Calu3 (cell line): ENCODE results near the gene SEC14L5. TPM values are rescaled to one million over a fixed set of nuclear protein-coding genes. Genes with fewer than 3 reads are reported as not detected.

Experiments
- BruUV-seq: library from RNA; stranded (reverse); fragments of 400-500 nt; replicated peaks from 2 replicates; lab custom pipeline; 2021; lab: Mats Ljungman, UMichigan
- CTCF ChIA-PET: fragments of 300-600 bp; sonication (Branson Sonifier 250); formaldehyde crosslinking; loops from one replicate; lab custom pipeline; 2022; ENCODE audit warnings: antibody characterized with exemption; lab: Charles Lee
- DNase-seq: peaks from one replicate; pipeline ENCODE4 v3.0.0; 2022
- H3K27ac Mint-ChIP-seq: one replicate; pipeline ENCODE4 v1.8.0; 2022; ENCODE audit warnings: mixed read lengths; ENCODE audit not compliant: unreplicated experiment
- H3K27me3 Mint-ChIP-seq: one replicate; pipeline ENCODE4 v1.8.0; 2022; ENCODE audit warnings: mixed read lengths; ENCODE audit not compliant: unreplicated experiment
- H3K36me3 Mint-ChIP-seq: one replicate; pipeline ENCODE4 v1.8.0; 2022; ENCODE audit warnings: mild to moderate bottlenecking, moderate library complexity, mixed read lengths; ENCODE audit not compliant: insufficient read depth, unreplicated experiment
- H3K4me1 Mint-ChIP-seq: one replicate; pipeline ENCODE4 v1.8.0; 2022; ENCODE audit warnings: mild to moderate bottlenecking, low read depth, mixed read lengths; ENCODE audit not compliant: unreplicated experiment
- H3K4me3 Mint-ChIP-seq: one replicate; pipeline ENCODE4 v1.8.0; 2022; ENCODE audit warnings: mild to moderate bottlenecking, low read depth, moderate library complexity, mixed read lengths; ENCODE audit not compliant: unreplicated experiment
- H3K9me3 Mint-ChIP-seq: one replicate; pipeline ENCODE4 v1.8.0; 2022; ENCODE audit warnings: low read depth, mixed read lengths; ENCODE audit not compliant: unreplicated experiment
- intact Hi-C: fragments of 100-400 bp; cut with micrococcal nuclease; formaldehyde crosslinking; loops from one replicate; pipeline ENCODE4 v1.10.0; 2022; ENCODE audit not compliant: unreplicated experiment
- total RNA-seq: library from RNA; stranded (reverse); gene quantifications from 2 replicates; pipeline ENCODE4 v1.2.3, GENCODE V29; 2022
- TF ChIP-seq, protein P1 (sequence below): fragments of 200-600 bp; IDR thresholded peaks from one replicate; pipeline ENCODE4 v1.8.0; 2022; ENCODE audit warnings: antibody characterized with exemption; ENCODE audit not compliant: unreplicated experiment

Gene SEC14L5
- total RNA-seq, 1 experiment from 2014 or later, result 0.52 TPM

DNA sequence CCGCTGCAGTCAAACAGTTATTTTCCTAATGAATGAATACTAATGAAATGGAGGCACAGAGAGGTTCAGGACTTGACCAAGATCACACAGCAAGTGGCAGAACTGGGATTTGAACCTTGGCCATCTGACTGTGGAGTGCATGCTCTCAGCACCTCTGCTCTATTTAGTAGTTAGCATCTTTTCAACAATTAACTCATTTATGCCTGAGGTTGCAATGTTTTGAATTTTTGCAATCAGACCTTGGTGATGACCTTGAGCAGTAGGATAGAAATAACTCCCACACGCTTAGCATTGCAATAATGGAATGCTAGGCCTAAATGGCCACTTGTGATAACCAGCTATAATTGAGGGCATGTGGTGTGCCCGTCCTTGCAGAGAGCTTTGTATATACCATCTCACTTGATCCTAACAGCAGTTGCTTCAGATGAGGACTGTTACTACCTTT lies 44.6 kb downstream of the SEC14L5 start:
- H3K4me3 Mint-ChIP-seq, result no peak overlapping the region
- intact Hi-C loops, result no loop called here
- no peaks in the 10 kb centered on the region for H3K36me3 Mint-ChIP-seq
- no peak for DNase-seq
- TF ChIP-seq, protein P1, sequence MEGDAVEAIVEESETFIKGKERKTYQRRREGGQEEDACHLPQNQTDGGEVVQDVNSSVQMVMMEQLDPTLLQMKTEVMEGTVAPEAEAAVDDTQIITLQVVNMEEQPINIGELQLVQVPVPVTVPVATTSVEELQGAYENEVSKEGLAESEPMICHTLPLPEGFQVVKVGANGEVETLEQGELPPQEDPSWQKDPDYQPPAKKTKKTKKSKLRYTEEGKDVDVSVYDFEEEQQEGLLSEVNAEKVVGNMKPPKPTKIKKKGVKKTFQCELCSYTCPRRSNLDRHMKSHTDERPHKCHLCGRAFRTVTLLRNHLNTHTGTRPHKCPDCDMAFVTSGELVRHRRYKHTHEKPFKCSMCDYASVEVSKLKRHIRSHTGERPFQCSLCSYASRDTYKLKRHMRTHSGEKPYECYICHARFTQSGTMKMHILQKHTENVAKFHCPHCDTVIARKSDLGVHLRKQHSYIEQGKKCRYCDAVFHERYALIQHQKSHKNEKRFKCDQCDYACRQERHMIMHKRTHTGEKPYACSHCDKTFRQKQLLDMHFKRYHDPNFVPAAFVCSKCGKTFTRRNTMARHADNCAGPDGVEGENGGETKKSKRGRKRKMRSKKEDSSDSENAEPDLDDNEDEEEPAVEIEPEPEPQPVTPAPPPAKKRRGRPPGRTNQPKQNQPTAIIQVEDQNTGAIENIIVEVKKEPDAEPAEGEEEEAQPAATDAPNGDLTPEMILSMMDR, result no peak
- H3K27me3 Mint-ChIP-seq, result peaks cover 48% of the 10 kb centered on the region
- no TSS peak for BruUV-seq
- CTCF ChIA-PET, result interaction anchor here (0.5 kb wide), 1 partner anchor 526 kb away, joined by 5 read pairs; no protein-coding TSS in a partner anchor
- no peaks in the 10 kb centered on the region for H3K4me1 Mint-ChIP-seq
- no peak overlapping the region for H3K27ac Mint-ChIP-seq
- no peaks in the 10 kb centered on the region for H3K9me3 Mint-ChIP-seq

- intact Hi-C loops, result no loop called here
- Mint-ChIP-seq H3K4me3 (no peak overlapping the region), H3K9me3 (no peaks in the 10 kb centered on the region), H3K36me3 (no peaks in the 10 kb centered on the region), H3K27ac (no peak overlapping the region), H3K4me1 (no peaks in the 10 kb centered on the region), H3K27me3 (peaks cover 47% of the 10 kb centered on the region)
- CTCF ChIA-PET, result interaction anchor here (0.6 kb wide), 1 partner anchor 56 kb away, joined by 4 read pairs; no protein-coding TSS in a partner anchor
- DNase-seq, result no peak
- TF ChIP-seq, protein P1, result no peak
- BruUV-seq, result no TSS peak
Observed at GRCh38 chr16:5003211-5003610, 45.1 kb downstream of the SEC14L5 start.

GRCh38 chr16:5003828-5004227 lies 45.7 kb downstream of the SEC14L5 start:
- Mint-ChIP-seq H3K36me3 (no peaks in the 10 kb centered on the region), H3K9me3 (no peaks in the 10 kb centered on the region), H3K4me1 (no peaks in the 10 kb centered on the region)

GRCh38 chr16:5004311-5004710 lies 46.2 kb downstream of the SEC14L5 start:
- TF ChIP-seq, protein P1, result no peak

More at GRCh38 chr16:5003828-5004227, 45.7 kb downstream of the SEC14L5 start:
- Mint-ChIP-seq H3K27ac (no peak overlapping the region), H3K27me3 (peaks cover 45% of the 10 kb centered on the region), H3K4me3 (no peak overlapping the region)
- DNase-seq, result no peak
- intact Hi-C loops, result no loop called here
- CTCF ChIA-PET, result interaction anchor here (0.6 kb wide), 1 partner anchor 56 kb away, joined by 4 read pairs; no protein-coding TSS in a partner anchor
- TF ChIP-seq, protein P1, result no peak
- no TSS peak for BruUV-seq

More at GRCh38 chr16:5004311-5004710, 46.2 kb downstream of the SEC14L5 start:
- DNase-seq, result no peak
- Mint-ChIP-seq H3K4me1 (no peaks in the 10 kb centered on the region), H3K36me3 (no peaks in the 10 kb centered on the region), H3K27ac (no peak overlapping the region), H3K4me3 (no peak overlapping the region), H3K9me3 (no peaks in the 10 kb centered on the region), H3K27me3 (peaks cover 45% of the 10 kb centered on the region)
- BruUV-seq, result no TSS peak
- intact Hi-C loops, result no loop called here
- CTCF ChIA-PET, result no interaction called here
